Kidney epithelial cell (primary cell): ENCODE data around the gene ABTB2. TPM values are rescaled to one million over a fixed set of nuclear protein-coding genes. Genes with fewer than 3 reads are reported as not detected.

ENCODE experiments used
- DNase-seq: peaks from one replicate; pipeline ENCODE4 v3.0.0-alpha.2; 2010; ENCODE audit warnings: low read depth
- H3K27me3 ChIP-seq: 2 replicates; pipeline ENCODE4 v1.6.0; 2011; ENCODE audit warnings: low read length; ENCODE audit not compliant: control insufficient read depth, insufficient read depth
- H3K36me3 ChIP-seq: 2 replicates; pipeline ENCODE4 v1.5.1; 2011; ENCODE audit warnings: low read length; ENCODE audit not compliant: control insufficient read depth, insufficient read depth
- H3K4me3 ChIP-seq: 2 replicates; pipeline ENCODE4 v1.5.1; 2011; ENCODE audit warnings: low read depth, mild to moderate bottlenecking, control low read depth, low read length
- CTCF ChIP-seq: IDR thresholded peaks from 2 replicates; pipeline ENCODE4 v1.5.1; 2011; ENCODE audit warnings: mild to moderate bottlenecking, moderate library complexity, low read length, control low read depth, inconsistent platforms; ENCODE audit not compliant: insufficient read depth, poor library complexity, severe bottlenecking
- total RNA-seq: library from RNA; depleted of rRNA; stranded (reverse); fragments of >200 nt; gene quantifications from 2 replicates; pipeline ENCODE4 v1.2.3, GENCODE V29; 2015

The ABTB2 gene
- total RNA-seq, 1 donor from 2014 or later: 26.8 TPM

- no peak for TF ChIP-seq CTCF
- no peak for DNase-seq
- H3K27me3 ChIP-seq: no peaks in the 10 kb centered on the region
Measured at GRCh38 chr11:34324466-34324865, 33.3 kb downstream of the ABTB2 start.

GRCh38 chr11:34323601-34324000 is 34.2 kb downstream of the ABTB2 start:
- H3K36me3 ChIP-seq: no peaks in the 10 kb centered on the region
- TF ChIP-seq CTCF: no peak

More at GRCh38 chr11:34324466-34324865, 33.3 kb downstream of the ABTB2 start:
- no peak overlapping the region for H3K4me3 ChIP-seq
- H3K36me3 ChIP-seq: no peaks in the 10 kb centered on the region

GRCh38 chr11:34318111-34319037 is 39.4 kb downstream of the ABTB2 start:
- Histone ChIP-seq H3K4me3 (no peak overlapping the region), H3K27me3 (no peaks in the 10 kb centered on the region), H3K36me3 (no peaks in the 10 kb centered on the region)
- TF ChIP-seq CTCF: no peak
- DNase-seq: no peak

More at GRCh38 chr11:34323601-34324000, 34.2 kb downstream of the ABTB2 start:
- DNase-seq: no peak
- Histone ChIP-seq H3K27me3 (no peaks in the 10 kb centered on the region), H3K4me3 (no peak overlapping the region)

- no peaks in the 10 kb centered on the region for H3K36me3 ChIP-seq
- no peak overlapping the region for H3K4me3 ChIP-seq
- no peaks in the 10 kb centered on the region for H3K27me3 ChIP-seq
- TF ChIP-seq CTCF: no peak
- no peak for DNase-seq
Measured at GRCh38 chr11:34317666-34318065, 40.1 kb downstream of the ABTB2 start.

GRCh38 chr11:34317036-34317360 is 40.8 kb downstream of the ABTB2 start:
- no peak for DNase-seq
- Histone ChIP-seq H3K4me3 (no peak overlapping the region), H3K27me3 (no peaks in the 10 kb centered on the region), H3K36me3 (no peaks in the 10 kb centered on the region)
- no peak for TF ChIP-seq CTCF
